Activated CD4-positive, alpha-beta T cell treated with anti-CD3 and anti-CD28 coated beads for 24 hours (primary cell): ENCODE data around the gene ROBO1.
"Not testable (repeated sequence)": the region's sequence is repeated elsewhere in the genome, so short reads cannot be mapped to it uniquely, and the experiment has no call there.

Experiments
- DNase-seq, 2 donors: peaks; one replicate each; pipeline ENCODE4 v3.0.0-alpha.2; 2020; ENCODE audit warnings: low read depth in 2 of 2

The ROBO1 gene

GRCh38 chr3:78917536-78917935, 850.3 kb downstream of the ROBO1 start:
- no peak for DNase-seq

DNA sequence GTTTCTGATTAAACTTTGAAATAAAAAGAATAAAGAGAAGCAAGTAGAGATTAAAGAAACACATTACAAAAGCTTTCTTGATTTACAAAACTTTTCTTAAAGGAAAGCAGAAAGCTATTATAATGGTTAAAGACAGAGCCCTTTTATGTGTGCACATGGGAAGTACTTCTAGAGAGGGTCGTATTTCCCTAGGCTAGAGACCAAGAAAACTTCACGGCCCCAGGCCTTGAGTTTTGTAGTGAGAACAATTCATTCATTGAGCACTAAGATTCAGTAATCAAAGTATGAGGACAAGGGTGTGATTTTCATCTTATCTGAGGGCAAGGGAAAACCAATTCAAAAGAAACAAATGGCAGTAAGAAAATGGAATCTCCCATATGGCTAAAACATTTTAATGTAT, 854.1 kb downstream of the ROBO1 start:
- no peak for DNase-seq

DNA sequence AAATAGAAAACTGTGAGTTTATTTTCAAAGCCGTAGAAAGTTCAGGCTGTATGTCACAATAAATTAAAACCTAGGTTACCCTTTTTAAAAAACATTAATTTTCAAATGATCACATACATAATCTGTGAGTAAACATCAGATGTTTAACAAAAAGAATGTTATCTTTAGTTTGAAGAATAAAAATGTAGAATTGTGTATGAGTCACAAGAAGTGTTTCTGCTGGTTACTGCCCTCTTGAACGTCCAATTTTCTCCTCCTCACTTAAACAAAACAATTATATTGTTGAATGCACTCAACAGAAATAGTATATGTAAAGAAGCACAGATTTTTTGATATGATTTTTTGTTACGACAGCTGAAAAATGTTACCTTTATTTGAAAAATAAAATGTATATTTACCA, 855.1 kb downstream of the ROBO1 start:
- no peak for DNase-seq

- no peak for DNase-seq
Measured at GRCh38 chr3:78912259-78912658, 855.5 kb downstream of the ROBO1 start.

- no peak for DNase-seq
Measured at GRCh38 chr3:78911394-78911793, 856.4 kb downstream of the ROBO1 start.

GRCh38 chr3:78908236-78908635, 859.6 kb downstream of the ROBO1 start:
- DNase-seq, result no peak

DNA sequence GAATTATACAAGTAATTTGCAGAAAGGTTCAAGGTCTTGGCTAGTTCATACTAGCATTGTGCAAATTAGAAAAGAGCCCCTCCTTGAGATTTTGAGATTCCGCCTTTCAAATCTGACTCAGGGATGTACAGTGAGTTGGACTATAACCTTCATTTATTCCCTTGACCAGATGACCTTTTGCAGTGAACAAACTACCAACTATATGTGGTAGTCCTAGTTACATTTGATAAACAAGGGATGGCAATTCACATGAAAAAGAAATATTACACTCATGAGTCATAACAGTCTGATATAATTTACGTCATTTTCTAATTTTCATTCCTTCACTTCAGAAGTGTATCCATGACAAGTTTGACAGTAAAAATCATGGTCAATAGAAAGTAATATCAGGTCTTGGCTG, 860.4 kb downstream of the ROBO1 start:
- DNase-seq, result no peak

- no peak for DNase-seq
Measured at GRCh38 chr3:78906930-78907329, 860.9 kb downstream of the ROBO1 start.

- no peak for DNase-seq
Measured at GRCh38 chr3:78906245-78906644, 861.6 kb downstream of the ROBO1 start.

- DNase-seq, result no peak
Measured at GRCh38 chr3:78905700-78906099, 862.1 kb downstream of the ROBO1 start.

DNA sequence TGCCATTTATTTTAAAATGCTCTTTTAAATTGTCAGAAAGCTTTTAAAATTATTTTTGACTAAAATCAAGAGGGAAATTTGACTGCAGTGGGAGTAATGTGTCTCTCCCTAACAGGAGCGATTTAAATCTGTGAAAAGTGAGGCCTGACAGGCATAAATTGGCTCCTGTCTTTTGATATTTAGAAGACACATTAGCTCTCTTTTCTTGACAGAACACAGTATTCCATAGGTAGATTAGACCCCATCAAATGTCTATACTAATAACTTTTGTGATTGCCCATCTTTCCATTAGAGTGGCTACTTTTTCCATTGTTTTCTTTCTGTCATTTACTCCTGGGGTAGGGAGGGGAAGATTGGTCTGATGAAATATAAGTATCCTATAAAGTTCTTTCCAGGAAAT, 866.3 kb downstream of the ROBO1 start:
- no peak for DNase-seq

- DNase-seq, result no peak
Measured at GRCh38 chr3:78900880-78901279, 866.9 kb downstream of the ROBO1 start.

DNA sequence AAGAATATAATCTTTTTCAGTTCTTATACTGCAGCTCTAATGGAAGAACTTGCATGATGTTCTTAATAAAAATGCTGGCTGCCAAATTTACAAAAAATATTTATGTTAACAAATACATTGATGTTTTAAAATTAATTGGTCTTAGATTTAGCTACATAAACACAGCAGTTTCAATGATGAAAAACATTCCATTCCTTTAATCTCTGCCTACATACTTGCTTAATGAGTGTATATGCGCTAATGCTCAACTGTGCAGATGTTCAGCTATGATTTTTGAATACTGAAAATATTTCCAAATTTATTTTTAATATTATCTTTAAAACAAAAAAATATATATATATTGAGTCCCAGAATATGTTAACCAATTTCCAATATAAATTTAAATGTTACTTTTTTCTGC, 867.4 kb downstream of the ROBO1 start:
- DNase-seq, result no peak

- DNase-seq, result no peak
Measured at GRCh38 chr3:78895528-78895927, 872.3 kb downstream of the ROBO1 start.

DNA sequence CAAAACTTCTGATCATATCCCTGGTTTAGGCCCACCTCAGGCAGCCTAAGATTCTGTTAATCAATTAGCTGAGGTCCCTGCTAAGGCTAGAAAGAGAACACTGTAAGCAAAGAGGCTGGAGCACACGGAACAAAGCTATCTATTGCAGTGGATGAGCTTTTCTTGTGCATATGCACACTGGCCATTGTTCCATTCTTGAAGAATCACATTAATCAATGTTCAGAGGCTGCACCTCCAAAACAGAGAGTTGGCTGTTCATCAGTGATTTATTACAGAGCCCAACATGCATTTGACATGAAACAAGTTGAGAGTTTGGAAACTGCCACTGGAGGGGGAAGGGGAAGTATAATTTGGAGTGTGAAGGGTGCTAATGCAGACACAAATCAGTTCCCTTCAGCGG, 873.0 kb downstream of the ROBO1 start:
- no peak for DNase-seq

DNA sequence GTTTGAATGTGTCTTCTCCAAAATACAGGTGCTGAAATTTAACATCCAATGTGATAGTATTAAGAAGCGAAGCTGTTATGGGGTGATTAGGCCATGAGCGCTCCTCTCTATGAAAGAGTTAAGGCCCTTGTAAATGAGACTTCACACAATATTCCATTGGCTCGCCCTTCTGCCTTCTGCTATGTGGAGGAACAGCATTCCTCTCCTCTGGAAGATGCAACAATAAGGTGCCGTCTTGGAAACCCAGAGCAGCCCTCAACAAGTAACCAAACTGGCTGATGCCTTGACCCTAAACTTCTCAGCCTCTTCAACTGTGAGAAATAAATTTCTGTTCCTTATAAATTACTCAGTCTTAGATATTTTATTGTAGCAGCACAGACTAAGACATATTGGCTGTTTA, 874.6 kb downstream of the ROBO1 start:
- DNase-seq, result no peak

DNA sequence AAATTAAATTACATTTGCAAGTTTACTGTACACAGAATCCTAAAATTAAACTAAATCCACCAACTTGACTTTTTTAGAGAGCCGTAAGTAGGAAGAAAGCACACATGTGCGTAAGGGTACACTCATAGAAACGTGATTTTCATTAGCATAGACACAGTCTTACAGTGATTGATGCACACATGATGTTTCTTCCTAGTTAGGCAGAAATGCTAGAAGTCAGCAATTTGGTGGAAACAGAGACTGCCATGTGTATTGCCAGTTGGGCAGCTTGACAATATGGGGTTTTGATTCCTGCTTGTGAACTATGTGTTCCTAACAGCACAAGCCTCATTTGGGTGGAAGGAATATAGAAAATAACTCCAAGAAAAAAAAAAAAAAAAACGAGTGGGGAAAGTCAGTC, 878.5 kb downstream of the ROBO1 start:
- DNase-seq, result no peak

DNA sequence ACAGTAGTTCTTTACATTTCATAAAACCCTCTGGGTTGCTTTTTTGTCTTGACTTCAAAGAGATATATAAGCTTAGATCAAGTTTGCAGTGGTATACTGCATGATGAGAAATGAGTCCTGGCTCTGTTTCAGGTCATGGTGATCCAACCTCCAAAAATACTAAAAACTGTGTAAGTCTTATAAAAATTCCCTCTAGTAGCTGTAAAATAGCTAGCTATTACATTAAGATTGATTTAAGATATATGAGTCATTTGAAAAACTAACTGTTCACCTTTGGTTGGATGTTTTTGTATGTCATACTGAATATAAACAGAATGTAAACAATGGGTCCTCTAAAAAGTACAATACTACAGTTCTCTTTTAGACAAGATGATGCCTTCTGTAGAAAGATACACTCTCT, 879.2 kb downstream of the ROBO1 start:
- no peak for DNase-seq

GRCh38 chr3:78887547-78888011, 880.2 kb downstream of the ROBO1 start:
- no peak for DNase-seq

DNA sequence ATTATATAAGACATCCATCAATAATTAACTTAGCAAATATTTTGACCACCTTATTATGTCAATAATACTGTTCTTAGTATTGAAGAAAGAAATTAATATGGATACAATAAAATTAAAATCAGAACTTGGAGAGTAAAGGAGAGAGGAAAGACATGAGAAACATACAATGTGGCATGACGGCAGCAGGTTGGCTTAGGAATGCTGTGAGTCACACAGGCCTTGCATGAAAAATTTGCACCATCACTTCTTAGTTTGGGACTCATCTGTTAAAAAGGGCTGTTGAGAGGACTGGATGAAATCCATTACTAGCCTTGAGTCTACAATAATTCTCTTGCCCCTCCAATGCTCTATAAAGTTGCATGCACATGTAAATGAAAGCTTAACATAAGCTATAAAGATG, 880.8 kb downstream of the ROBO1 start:
- no peak for DNase-seq

GRCh38 chr3:78884567-78884966, 883.2 kb downstream of the ROBO1 start:
- DNase-seq, result not testable (repeated sequence)

GRCh38 chr3:78882251-78882650, 885.5 kb downstream of the ROBO1 start:
- DNase-seq, result no peak

- no peak for DNase-seq
Measured at GRCh38 chr3:78881501-78881900, 886.3 kb downstream of the ROBO1 start.

- no peak for DNase-seq
Measured at GRCh38 chr3:78880603-78881461, 887.0 kb downstream of the ROBO1 start.
